GM18526 (cell line): ENCODE data around the gene RPRD1A.

ENCODE experiments used
- POLR2A ChIP-seq: IDR thresholded peaks from 3 replicates; pipeline ENCODE4 v1.6.1; 2011; ENCODE audit not compliant: insufficient read length; ENCODE audit errors: extremely low read depth

The RPRD1A gene

DNA sequence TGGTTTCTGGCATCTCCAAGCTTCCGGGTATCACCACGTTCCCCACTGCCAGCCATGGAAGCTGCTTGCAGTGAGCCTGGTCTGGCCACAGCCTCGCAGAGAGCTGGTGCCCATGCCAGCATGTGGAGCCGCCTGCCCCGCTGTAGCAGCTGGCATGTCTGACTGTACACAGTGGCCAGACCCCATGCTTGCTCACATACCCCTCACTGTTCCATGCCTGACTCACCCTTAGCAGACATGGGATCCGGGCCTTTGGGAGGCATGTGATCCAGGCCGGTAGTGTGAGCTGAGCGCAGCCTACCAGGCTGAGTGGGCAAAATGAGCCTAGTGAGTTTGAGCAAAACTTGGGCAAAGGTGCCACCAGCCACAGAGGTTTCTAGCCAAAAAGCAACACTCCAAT, 18.8 kb upstream of the RPRD1A start:
- TF ChIP-seq POLR2A: no peak

DNA sequence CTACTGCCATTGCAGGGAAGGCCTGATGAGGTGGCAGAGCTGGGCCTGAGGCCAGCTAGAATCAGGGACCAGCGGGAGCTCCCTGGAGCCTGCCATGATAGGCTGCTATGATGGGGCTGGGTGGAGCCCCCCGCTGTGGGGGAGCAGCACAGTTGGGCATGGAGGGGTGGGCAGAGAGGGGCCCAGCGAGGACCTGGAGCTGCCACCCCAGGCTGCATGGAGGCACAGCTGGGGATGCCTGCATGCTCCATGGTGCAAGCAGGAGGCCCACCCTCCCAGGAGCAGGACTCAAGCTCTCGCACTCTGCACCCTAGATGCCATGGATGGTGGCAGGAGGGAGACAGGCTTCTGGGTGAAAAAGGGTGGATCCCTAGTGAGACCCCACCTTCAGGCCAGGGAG, 17.8 kb upstream of the RPRD1A start:
- no peak for TF ChIP-seq POLR2A

DNA sequence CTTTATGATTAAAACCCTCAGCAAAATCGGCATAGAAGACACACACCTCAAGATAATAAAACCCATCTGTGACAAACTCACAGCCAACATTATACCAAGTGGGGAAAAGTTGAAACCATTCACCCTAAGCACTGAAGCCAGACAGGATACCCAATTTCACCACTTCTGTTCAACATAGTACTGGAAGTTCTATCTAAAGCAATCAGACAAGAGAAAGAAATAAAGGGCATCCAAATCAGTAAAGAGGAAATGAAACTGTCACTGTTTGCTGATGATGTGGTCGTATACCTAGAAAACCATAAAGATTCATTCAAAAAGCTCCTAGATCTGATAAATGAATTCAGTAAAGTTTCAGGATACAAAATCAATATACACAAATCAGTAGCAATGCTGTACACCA, 16.4 kb upstream of the RPRD1A start:
- no peak for TF ChIP-seq POLR2A

DNA sequence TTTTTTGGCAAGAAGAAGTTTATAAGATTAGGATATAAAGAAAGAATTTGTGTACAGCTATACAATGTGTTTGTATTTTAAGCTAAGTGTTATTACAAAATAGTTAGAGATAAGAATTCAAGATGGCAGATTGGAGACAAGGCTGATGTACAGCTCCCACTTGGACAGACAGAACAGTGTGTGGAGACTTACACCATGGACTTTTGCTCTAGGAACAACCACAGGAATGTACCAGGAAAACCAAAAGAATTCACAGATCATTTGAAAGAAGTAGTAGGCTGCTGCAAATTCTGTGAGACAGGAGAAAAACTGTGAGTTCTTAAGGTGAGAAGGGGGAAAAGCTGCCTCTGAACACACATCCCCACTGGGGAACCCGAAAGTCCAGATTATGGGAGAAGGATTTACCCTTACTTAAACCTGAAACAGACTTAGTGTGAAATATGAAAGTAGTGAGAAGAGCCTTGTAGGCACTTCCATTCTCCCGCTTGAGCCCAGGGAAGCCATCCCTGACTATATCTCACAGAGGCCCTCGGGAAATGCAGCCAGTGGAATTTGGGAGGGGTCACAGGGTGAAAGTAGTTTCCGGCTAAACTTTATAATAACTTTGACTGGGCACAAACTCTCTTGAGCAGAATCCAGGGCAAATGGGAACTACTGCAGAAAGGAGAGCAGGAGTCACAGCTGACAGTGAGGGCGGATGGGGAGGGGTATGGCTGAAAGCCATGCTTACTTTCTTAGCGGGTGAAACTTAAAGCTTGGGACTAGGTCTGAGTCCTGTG, 11.6 kb upstream of the RPRD1A start:
- TF ChIP-seq POLR2A: no peak

DNA sequence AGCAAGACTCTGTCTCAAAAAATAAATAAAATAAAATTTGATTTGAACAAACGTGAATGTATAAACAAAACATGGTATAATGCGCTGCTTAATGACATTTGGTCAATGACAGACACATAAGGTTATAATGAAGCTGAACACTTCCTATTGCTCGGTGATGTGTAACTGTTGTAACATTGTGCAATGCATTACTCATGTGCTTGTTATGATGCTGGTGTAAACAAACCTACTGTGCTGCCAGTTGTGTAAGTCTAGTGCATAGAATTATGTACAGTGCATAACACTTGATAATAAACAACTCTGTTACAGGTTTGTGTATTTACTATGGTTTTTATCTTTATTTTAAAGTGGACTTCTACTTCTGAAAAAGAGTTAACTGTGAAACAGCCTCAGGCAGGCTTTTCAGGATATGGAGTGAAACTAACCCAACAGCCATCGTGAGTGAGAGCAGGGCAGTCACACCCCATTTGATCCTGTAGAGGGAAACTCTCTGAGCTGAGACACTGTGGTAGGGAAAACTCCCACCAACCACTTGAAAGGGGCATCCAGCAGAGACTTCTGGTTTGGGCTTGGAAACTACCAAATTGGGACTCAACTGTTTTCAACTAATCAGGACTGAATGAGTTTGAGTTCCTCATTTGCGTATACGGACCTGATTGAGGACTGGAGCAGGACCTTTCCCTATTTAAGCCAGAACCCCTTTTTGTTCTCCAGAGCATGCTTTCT, 8.7 kb upstream of the RPRD1A start:
- no peak for TF ChIP-seq POLR2A

DNA sequence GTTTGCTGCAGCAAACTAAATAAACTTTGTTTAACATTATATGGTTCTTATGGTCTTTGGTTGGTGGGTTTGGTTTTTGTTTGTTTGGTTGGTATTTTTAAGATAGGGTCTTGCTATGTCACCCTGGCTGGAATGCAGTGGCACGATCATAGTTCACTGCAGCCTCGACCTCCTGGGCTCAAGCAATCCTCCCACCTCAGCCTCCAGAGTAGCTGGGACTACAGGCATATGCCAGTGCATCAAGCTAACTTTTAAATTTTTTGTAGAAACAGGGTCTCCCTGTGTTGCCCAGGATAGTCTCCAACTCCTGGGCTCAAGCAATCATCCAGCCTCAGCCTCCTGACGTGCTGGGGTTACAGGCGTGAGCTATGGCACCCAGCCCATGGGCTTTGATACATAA, 7.1 kb upstream of the RPRD1A start:
- TF ChIP-seq POLR2A: no peak

DNA sequence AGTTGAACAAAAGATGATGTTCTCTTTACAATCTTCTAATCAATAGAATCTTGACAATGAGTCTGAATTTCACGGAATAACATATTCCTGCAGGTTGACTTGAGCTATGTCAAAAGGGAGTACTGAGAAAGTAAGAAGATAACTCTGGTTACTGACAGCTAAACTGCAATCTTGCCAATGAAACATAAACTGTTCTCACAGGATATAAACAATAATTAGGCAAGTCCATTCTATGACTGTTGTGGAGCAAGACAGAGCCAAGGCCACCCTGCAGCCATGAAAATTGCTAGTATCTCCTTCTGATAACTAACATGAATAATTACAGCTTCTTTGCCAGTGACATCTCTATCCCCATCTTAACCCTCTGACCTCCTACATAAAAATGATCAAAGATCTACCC, 6.3 kb upstream of the RPRD1A start:
- no peak for TF ChIP-seq POLR2A

DNA sequence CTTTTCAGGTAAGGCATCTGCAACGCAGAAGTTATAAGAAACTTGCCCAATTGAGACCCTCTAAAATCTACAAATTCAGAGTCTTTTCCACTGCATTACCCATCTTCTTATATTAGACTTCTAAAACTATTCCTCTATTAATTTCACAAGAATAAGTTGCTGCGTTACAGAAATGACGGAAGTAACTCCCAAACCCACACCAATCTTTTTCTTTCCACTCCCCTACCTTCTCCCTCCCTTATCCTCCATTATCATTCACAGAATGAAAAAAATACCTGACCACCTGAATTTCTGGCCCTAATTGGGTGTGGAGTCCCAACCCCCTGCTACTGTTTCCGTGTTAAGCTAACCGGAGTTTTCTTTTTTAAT, 689 bp downstream of the RPRD1A start:
- TF ChIP-seq POLR2A: no peak

DNA sequence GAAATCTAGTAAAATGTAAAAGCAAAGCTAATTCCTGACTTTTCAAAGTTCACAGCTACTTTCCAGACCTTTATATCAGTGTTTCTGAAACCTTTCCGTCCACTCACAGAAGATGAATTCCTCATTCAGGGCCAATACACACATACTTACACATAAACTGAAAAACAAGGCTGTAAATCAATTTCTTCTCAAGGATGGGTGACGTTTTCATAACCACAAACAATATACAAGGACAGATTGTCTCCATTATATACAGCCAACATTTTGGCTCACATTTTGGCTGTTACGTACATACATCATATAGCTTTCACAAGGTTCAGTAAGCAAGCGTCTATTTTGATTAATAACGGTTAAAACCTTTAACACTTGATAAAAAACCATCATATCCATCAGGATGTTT, 1.4 kb downstream of the RPRD1A start:
- no peak for TF ChIP-seq POLR2A

DNA sequence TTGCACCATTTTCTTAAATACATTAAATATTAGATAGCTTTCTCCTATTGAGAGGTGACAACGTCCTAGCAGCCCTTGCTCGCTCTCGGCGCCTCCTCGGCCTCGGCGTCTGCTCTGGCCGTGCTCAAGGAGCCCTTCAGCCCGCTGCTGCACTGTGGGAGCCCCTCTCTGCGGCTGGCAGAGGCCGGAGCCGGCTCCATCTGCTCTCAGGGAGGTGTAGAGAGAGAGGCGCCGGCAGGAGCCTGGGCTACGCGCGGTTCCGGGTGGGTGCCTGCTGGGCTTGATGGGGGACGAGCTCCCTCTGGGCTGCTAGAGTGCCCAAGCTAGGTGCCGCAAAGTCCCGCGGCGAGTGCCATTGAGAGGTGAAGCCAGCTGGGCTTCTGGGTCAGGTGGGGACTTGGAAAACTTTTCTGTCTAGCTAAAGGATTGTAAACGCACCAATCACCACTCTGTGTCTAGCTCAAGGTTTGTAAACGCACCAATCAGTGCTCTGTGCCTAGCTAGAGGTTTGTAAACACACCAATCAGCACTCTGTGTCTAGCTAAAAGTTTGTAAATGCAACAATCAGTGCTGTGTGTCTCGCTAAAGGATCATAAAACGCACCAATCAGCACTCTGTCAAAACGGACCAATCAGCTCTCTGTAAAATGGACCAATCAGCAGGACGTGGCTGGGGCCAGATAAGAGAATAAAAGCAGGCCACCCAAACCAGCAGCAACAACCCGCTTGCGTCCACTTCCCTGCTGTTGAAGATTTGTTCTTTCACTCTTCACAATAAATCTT, 3.1 kb downstream of the RPRD1A start:
- no peak for TF ChIP-seq POLR2A

DNA sequence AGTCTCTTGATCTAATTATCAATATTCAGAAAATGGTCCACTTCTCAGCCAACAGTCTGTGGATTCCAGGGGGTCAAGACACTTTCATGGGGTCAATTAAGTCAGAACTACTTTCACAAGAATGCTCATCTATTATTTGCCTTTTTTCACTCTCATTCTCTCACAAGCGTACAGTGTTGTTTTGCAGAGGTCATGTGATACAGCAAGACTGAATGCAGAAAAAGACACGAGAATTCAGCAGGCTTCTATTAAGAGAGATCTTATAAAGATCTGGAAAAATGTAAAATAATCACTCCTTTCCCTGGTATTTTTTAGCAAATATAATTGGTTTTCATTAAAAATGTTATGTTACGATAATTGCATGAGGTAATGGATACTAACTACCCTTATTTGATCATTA, 8.7 kb downstream of the RPRD1A start:
- no peak for TF ChIP-seq POLR2A

DNA sequence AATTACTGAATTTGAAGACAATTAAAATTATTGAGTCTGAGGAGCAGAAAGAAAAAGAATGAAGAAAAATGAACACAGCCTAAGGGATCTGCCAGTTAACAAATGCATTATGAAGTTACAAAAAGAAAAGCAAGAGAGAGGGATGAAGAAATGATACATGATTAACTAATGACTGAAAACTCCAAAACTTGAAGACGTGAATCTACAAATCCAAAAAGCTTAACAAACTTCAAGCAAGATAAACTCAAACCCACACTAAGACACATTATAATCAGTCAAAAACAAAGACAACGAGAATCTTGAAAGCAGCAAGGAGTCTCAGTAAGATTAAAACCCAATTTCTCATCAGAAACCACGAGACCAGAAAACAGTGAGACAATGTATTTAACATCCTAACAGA, 15.6 kb downstream of the RPRD1A start:
- TF ChIP-seq POLR2A: no peak

DNA sequence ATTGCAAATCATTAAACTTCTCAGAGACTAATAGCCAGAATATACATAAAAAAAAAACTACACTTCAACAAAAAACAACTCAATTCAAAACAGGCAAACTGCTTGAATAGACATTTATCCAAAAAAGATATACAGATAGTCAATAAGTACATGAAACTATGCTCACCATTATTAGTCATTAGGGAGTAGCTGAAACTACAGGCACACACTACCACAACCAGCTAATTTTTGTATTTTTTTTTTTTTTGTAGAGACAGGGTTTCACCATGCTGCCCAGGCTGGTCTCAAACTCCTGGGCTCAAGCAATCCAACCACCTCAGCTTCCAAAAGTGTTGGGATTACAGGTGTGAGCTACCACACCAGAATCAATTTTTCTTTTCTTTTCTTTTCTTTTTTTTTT, 16.9 kb downstream of the RPRD1A start:
- no peak for TF ChIP-seq POLR2A

DNA sequence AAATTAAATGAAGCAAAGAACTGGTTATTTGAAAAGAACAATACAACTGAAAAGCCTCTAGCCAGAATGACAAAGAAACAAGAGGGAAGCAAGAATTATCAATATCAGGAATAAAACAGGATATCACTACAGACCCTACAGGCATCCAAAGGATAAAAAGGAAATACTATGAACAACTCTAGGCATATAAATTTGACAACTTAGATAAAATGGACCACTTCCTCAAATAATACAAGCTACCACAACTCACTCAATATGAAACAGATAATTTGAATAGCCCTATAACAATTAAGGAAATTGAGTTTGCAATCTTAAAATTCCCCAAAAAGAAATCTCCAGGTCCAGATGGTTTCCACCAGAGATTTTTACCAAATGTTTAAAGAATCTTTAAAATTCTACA, 19.8 kb downstream of the RPRD1A start:
- TF ChIP-seq POLR2A: no peak

DNA sequence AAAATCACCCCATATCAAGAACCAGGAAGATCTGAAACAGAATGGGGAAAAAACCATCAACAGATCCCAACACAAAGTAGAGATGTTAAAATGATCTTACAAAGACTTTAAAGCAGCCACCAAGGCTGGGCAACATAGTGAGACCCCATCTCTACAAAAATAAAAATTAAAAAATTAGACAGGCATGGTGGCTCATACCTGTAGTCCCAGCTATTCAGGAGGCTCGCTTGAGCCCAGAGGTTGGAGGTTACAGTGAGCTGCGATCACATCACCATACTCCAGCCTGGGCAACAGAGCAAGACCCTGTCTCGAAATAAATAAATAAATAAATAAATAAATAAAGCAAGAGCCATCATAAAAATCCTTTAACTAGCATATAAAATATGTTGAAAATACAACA, 20.5 kb downstream of the RPRD1A start:
- TF ChIP-seq POLR2A: no peak
